22Rv1 (cell line): ENCODE results near the gene PRDM2.

ENCODE experiments used
- H3K27ac ChIP-seq: fragments of 450-650 bp; 2 replicates; pipeline ENCODE4 v1.5.1; 2017
- CTCF ChIP-seq: fragments of 450-650 bp; IDR thresholded peaks from 2 replicates; pipeline ENCODE4 v1.5.1; 2017; ENCODE audit warnings: mild to moderate bottlenecking
- ZFX ChIP-seq: fragments of 450-650 bp; IDR thresholded peaks from 2 replicates; pipeline ENCODE4 v1.6.1; 2017; ENCODE audit warnings: antibody characterized with exemption, borderline replicate concordance

Gene PRDM2

GRCh38 chr1:13700521-13701270, 708 bp downstream of the PRDM2 start:
- TF ChIP-seq ZFX (no peak), CTCF (no peak)
- no peak overlapping the region for H3K27ac ChIP-seq

- no peak overlapping the region for H3K27ac ChIP-seq
- TF ChIP-seq ZFX (no peak), CTCF (no peak)
Observed at GRCh38 chr1:13701271-13701640, 1.3 kb downstream of the PRDM2 start.

- H3K27ac ChIP-seq, result no peak overlapping the region
- TF ChIP-seq CTCF (no peak), ZFX (no peak)
Observed at GRCh38 chr1:13702425-13703127, 2.6 kb downstream of the PRDM2 start.

- no peak overlapping the region for H3K27ac ChIP-seq
- TF ChIP-seq ZFX (no peak), CTCF (no peak)
Observed at GRCh38 chr1:13703128-13703513, 3.1 kb downstream of the PRDM2 start.

GRCh38 chr1:13703558-13704490, 3.8 kb downstream of the PRDM2 start:
- no peak for TF ChIP-seq CTCF
- TF ChIP-seq ZFX, result no peak
- no peak overlapping the region for H3K27ac ChIP-seq

- no peak overlapping the region for H3K27ac ChIP-seq
- TF ChIP-seq ZFX (no peak), CTCF (no peak)
Observed at GRCh38 chr1:13706046-13706445, 6.1 kb downstream of the PRDM2 start.
